ENCODE results near the gene RAD51B.

GRCh38 chr14:68748260-68748659 is 928.7 kb downstream of the RAD51B start:
- TF ChIP-seq POLR2A (IDR thresholded peaks at IDR 0.05) (no peak), CTCF (IDR thresholded peaks at IDR 0.05) (no peak)

All from tibial nerve (tissue), 3 donors.